Cerebellar cortex (tissue), 1 donor: ENCODE data around the gene B4GALNT1.
"Not testable (repeated sequence)": the region's sequence is repeated elsewhere in the genome, so short reads cannot be mapped to it uniquely, and the experiment has no call there.

Source experiments
- DNase-seq: peaks from one replicate; pipeline ENCODE4 v3.0.0-alpha.2; 2015; ENCODE audit warnings: low spot score

Gene B4GALNT1

DNA sequence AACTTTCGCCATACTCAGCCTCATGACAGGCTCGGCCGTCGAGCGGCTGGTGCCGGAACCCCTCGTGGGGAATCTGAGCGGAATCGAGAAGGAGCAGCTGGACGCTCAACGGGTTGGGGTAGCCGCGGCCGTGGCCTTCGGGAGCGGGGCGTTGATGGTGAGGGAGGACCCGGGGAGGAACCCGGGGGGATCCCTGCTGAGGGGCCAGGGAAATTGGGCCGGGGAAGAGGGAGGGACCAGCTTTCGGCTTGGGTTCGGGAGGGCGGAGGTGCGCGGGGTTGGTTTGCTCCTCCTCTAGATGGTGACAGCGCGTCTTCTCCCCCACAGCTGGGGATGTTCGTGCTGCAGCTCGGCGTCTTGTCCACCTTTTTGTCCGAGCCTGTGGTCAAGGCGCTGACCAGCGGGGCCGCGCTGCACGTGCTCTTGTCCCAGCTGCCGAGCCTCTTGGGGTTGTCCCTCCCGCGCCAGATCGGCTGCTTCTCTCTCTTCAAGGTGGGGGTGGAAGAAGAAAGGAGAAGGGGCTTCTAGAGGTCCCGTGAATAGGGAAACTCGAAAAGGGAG, 12.0 kb downstream of the B4GALNT1 start:
- DNase-seq, result no peak

GRCh38 chr12:57620245-57620935, 12.6 kb downstream of the B4GALNT1 start:
- DNase-seq, result no peak

GRCh38 chr12:57619434-57620244, 13.4 kb downstream of the B4GALNT1 start:
- DNase-seq, result no peak

GRCh38 chr12:57618966-57619433, 14.0 kb downstream of the B4GALNT1 start:
- DNase-seq, result no peak

- not testable (repeated sequence) for DNase-seq
Measured at GRCh38 chr12:57618431-57618830, 14.6 kb downstream of the B4GALNT1 start.

DNA sequence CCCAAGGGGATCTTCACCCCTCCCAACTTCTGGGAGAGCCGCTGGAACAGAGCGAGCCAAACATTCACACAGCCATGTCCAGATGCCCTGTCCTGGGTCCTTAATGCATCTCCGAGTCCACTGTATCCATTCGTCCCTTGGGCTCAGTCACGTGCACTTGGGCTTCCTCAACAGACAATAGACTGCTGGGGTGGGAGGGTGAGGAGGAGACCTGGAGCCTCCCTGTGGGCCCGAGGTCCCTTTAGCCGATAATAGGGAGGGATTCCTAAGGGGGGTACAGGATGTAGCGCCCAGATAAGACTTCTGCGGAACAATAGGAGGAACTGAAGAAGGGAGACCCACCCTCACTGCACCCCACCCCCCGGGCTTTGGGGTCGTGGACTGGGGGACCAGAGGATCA, 15.1 kb downstream of the B4GALNT1 start:
- DNase-seq, result no peak

DNA sequence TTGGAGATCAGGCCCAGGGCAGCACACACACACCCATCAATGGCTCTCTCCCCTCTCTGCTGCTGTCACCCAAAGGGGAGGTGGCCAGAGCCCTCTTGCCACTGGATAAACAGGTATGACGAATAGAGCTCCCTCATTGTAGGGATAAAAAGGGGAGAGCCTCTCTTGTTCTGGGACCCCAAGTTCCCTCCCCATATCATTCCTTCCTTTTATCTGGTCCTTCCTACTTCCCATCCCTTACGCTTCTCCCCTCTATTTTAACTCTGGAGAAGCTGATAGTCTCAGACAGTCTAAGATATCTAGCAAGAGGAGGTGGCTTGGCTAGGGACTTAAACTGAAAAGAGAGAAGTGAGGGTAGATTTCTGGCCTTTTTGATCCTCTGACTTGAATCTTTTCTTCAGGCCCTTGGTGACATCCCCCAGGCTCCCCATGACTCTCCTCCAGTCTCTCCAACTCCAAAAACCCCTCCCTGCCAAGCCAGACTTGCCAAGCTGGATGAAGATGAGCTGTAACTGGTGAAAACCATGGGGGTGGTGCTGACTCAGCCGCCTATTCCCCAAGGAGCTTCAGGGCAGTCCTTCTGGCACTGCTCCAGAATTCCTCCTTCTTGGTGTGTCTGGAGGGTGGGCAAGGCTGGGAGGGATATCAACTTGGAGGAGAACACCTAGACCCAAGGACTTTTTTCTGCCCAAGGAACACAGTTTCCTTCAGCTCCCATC, 16.5 kb downstream of the B4GALNT1 start:
- no peak for DNase-seq

DNA sequence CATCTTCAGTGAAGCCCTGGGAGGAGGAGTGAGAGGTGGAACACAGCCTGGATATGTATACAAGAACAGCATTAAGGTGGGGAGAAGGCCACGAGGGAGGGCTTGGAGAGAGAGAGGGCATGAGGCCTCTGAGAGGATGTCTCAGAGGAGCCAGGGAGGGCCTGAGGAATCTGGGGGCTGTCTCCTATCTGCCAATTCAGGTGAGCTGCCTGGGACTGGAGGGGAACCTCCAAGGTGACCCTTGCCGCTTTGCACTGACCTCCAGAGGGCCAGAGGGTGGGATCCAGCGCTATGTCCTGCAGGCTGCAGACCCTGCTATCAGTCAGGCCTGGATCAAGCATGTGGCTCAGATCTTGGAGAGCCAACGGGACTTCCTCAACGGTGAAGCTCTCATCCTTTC, 17.4 kb downstream of the B4GALNT1 start:
- DNase-seq, result no peak

GRCh38 chr12:57614948-57615500, 18.0 kb downstream of the B4GALNT1 start:
- DNase-seq, result no peak

DNA sequence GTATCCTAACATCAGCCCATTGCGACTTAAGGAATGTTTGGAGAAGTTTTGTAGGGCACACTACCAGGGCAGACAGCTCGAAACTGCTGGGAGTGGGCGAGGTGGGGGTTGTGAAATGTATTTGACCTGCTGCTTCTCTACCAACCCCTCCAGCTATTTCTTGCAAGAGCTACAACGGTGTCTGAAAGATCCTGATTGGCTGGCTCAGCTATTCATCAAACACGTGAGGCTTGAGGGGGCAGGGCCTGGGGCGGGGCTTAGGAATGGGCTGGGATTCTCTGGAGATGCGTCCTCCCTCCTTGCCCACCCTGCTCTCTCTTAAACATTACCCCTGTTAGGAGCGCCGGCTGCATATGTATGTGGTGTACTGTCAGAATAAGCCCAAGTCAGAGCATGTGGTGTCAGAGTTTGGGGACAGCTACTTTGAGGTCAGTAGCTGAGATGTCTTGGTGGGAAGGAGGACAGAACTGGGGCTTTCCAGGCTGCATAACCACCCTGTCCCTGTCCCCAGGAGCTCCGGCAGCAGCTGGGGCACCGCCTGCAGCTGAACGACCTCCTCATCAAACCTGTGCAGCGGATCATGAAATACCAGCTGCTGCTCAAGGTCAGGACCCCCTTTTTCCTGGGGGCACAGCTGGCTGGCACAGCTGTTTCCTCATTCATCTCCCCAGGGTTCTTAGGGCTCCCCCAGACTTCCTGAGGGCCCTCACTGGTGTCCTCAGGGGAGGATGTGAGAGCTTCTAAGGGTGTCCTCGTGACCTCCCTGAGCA, 18.6 kb downstream of the B4GALNT1 start:
- DNase-seq, result peak; percentile 72

GRCh38 chr12:57613427-57614109, 19.4 kb downstream of the B4GALNT1 start:
- no peak for DNase-seq

GRCh38 chr12:57612711-57613426, 20.1 kb downstream of the B4GALNT1 start:
- DNase-seq, result no peak

GRCh38 chr12:57611827-57612710, 20.9 kb downstream of the B4GALNT1 start:
- DNase-seq, result peak; percentile 86

GRCh38 chr12:57611108-57611826, 21.7 kb downstream of the B4GALNT1 start, which contains the start of gene ARHGEF25:
ARHGEF25 (plus strand) TSS chr12:57611435; CDS start chr12:57611895, 460 bp downstream.
- DNase-seq, result peak; percentile 72

- no peak for DNase-seq
Measured at GRCh38 chr12:57610554-57611107, 22.4 kb downstream of the B4GALNT1 start.

DNA sequence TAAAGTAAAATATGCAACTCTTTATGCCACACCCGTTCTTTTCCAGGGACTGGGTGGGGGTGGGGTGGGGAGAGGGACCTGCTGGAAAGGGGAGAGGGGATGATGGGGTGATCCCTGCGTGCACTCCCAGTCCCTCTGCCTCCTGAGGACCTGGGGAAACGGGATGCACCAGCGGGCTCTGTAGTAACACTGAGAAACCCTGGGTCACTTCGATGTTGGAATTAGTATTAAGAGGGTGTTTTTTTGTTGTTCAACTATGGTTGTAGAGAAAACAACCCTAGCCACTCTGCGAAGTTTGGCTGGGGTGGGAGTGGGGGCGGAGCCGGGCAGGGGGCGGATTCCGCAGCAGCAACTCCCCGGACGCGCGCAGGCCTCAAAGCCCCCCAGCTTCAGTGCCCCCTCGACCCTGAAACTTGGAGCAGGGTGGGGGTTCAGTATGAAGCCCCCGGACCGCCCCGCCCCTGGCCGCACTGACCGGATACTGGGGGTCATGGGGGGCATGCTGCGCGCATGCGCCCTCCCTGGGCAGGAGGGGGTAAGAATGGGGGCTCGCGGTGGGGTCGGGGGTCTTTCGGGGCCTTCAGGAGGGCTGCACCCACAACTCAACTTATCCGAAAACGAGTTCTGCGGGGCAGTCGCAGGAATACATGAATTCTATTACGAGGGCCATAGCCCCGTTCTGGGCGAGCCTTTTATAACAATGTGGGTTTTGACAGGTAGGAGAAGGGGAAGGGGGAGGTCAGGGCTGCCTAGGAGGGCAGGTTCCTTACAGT, 23.0 kb downstream of the B4GALNT1 start:
- DNase-seq, result no peak
